ES-I3 (cell line): ENCODE measurements around the gene AMN1.
"Not testable (repeated sequence)": the region's sequence is repeated elsewhere in the genome, so short reads cannot be mapped to it uniquely, and the experiment has no call there.

Source experiments
- H3K36me3 ChIP-seq: 2 replicates; pipeline ENCODE4 v1.6.1; 2013; ENCODE audit warnings: mild to moderate bottlenecking, low read length, control low read depth, moderate library complexity; ENCODE audit not compliant: insufficient read depth
- H3K4me1 ChIP-seq: 2 replicates; pipeline ENCODE4 v1.6.1; 2013; ENCODE audit warnings: mild to moderate bottlenecking, control low read depth, low read length; ENCODE audit not compliant: insufficient read depth
- H3K9ac ChIP-seq: 2 replicates; pipeline ENCODE4 v1.6.1; 2013; ENCODE audit warnings: low read depth, mild to moderate bottlenecking, low read length, moderate library complexity
- H3K9me3 ChIP-seq: 2 replicates; pipeline ENCODE4 v1.6.1; 2013; ENCODE audit warnings: mild to moderate bottlenecking, low read length, moderate library complexity; ENCODE audit not compliant: control insufficient read depth, insufficient read depth

Gene AMN1

GRCh38 chr12:31728917-31729640 is at the start of gene AMN1:
TSS of gene AMN1 (minus strand) at chr12:31729021. CDS start at chr12:31729008, 13 bp downstream.
- Histone ChIP-seq H3K4me1 (peaks cover 10% of the 10 kb centered on the region), H3K9ac (peak within 1 kb of the TSS; percentile 71), H3K36me3 (no peaks in the 10 kb centered on the region), H3K9me3 (no peaks in the 10 kb centered on the region)

DNA sequence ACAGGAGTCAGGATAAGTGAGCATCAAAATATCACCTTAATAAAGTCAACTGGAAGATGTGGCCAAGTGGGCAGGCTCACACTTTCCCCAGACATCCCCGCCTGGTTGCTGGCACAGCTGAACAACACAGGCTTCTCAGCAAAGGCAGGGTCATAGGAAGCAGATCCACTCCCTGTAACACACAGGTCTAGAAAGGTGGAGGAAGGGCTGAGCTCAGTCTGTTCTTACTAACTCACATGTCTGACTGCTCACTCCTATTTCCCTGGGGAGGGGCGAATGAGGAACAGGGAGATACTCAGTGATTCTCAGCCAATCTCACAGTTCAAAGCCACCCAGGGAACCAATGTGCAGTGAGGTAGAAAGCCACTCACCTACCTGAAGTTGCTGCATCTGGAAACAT is 45.0 kb upstream of the AMN1 start:
- H3K9me3 ChIP-seq = no peaks in the 10 kb centered on the region
- H3K9ac ChIP-seq = no peak overlapping the region
- peaks cover 4% of the 10 kb centered on the region; the same call in 1 of the 2 replicates for H3K4me1 ChIP-seq
- H3K36me3 ChIP-seq = no peaks in the 10 kb centered on the region

- peaks cover 4% of the 10 kb centered on the region; the same call in 1 of the 2 replicates for H3K4me1 ChIP-seq
- no peaks in the 10 kb centered on the region for H3K9me3 ChIP-seq
- H3K9ac ChIP-seq = no peak overlapping the region
- no peaks in the 10 kb centered on the region for H3K36me3 ChIP-seq
Observed at GRCh38 chr12:31773223-31773750, 44.5 kb upstream of the AMN1 start.

- no peaks in the 10 kb centered on the region for H3K9me3 ChIP-seq
Observed at GRCh38 chr12:31772685-31773222, 43.9 kb upstream of the AMN1 start.

DNA sequence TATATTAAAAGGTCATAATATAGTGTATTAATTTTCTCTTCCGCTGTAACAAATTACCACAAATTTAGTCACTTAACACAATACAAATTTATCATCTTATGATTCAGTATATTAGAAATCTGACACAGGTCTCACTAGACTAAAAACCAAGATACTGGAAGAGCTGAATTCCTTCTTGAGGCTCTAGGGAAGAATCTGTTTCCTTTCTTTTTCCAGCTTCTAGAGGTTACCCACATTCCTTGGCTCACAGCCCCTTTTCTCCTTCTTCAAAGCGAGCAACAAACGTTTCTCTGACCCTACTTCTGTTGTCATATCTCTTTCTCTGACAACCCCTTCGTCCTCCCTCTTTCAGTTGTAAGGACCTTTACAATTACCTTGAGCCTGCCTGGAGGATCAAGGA is 43.4 kb upstream of the AMN1 start:
- Histone ChIP-seq H3K9me3 (no peaks in the 10 kb centered on the region), H3K4me1 (peaks cover 4% of the 10 kb centered on the region; the same call in 1 of the 2 replicates), H3K36me3 (no peaks in the 10 kb centered on the region), H3K9ac (no peak overlapping the region)

More at GRCh38 chr12:31772685-31773222, 43.9 kb upstream of the AMN1 start:
- no peaks in the 10 kb centered on the region for H3K36me3 ChIP-seq
- peaks cover 4% of the 10 kb centered on the region; the same call in 1 of the 2 replicates for H3K4me1 ChIP-seq
- no peak overlapping the region for H3K9ac ChIP-seq

- Histone ChIP-seq H3K36me3 (no peaks in the 10 kb centered on the region), H3K4me1 (peaks cover under 1% of the 10 kb centered on the region; the same call in 1 of the 2 replicates), H3K9ac (no peak overlapping the region), H3K9me3 (peaks cover 2% of the 10 kb centered on the region; the same call in 1 of the 2 replicates)
Observed at GRCh38 chr12:31768046-31768445, 39.2 kb upstream of the AMN1 start.

DNA sequence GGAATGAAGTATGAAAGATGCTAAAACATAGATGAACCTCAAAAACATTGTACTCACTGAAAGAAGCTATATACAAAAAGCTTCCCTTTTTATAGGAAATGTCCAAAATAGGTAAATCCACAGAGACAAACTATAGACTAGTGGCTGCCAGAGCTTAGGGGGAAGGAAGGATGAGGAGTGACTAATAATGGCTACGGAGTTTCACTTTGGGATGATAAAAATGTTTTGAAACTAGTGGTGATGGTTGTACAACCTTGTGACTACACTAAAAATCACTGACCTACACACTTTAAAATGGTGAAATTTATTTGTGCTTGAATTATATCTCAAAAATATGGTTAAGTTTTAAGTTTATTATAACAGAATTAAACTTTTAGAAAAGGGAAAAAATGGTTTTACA is 37.1 kb upstream of the AMN1 start:
- Histone ChIP-seq H3K9ac (no peak overlapping the region), H3K4me1 (no peaks in the 10 kb centered on the region), H3K9me3 (peaks cover 2% of the 10 kb centered on the region; the same call in 1 of the 2 replicates), H3K36me3 (no peaks in the 10 kb centered on the region)

- Histone ChIP-seq H3K36me3 (no peaks in the 10 kb centered on the region), H3K4me1 (peaks cover 4% of the 10 kb centered on the region; the same call in 1 of the 2 replicates), H3K9ac (no peak overlapping the region), H3K9me3 (peaks cover 2% of the 10 kb centered on the region; the same call in 1 of the 2 replicates)
Observed at GRCh38 chr12:31759632-31760459, 31.0 kb upstream of the AMN1 start.

DNA sequence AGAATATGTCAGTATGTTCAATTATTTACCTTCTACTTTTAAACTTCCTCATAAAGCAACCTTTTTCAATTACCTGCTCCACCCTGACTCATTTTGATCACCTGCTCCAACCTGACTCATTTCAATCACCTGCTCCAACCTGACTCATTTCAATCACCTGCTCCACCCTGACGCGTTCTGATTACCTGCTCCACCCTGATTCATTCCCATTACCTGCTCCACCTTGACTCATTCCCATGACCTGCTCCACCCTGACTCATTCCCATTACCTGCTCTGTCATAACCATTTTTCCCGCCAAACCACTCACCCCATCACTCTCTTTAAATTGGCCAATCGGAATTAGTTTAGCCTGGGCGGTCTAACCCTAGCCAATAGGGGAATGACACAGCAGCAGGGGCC is 29.5 kb upstream of the AMN1 start:
- not testable (repeated sequence) for H3K36me3 ChIP-seq, H3K9ac ChIP-seq, H3K9me3 ChIP-seq, H3K4me1 ChIP-seq

GRCh38 chr12:31756977-31757420 is 28.2 kb upstream of the AMN1 start:
- H3K9ac ChIP-seq = no peak overlapping the region

GRCh38 chr12:31752450-31752849 is 23.6 kb upstream of the AMN1 start:
- Histone ChIP-seq H3K9me3 (no peaks in the 10 kb centered on the region), H3K4me1 (peaks cover 14% of the 10 kb centered on the region), H3K36me3 (no peaks in the 10 kb centered on the region), H3K9ac (no peak overlapping the region)

More at GRCh38 chr12:31756977-31757420, 28.2 kb upstream of the AMN1 start:
- Histone ChIP-seq H3K4me1 (peaks cover 4% of the 10 kb centered on the region; the same call in 1 of the 2 replicates), H3K36me3 (no peaks in the 10 kb centered on the region), H3K9me3 (no peaks in the 10 kb centered on the region)

DNA sequence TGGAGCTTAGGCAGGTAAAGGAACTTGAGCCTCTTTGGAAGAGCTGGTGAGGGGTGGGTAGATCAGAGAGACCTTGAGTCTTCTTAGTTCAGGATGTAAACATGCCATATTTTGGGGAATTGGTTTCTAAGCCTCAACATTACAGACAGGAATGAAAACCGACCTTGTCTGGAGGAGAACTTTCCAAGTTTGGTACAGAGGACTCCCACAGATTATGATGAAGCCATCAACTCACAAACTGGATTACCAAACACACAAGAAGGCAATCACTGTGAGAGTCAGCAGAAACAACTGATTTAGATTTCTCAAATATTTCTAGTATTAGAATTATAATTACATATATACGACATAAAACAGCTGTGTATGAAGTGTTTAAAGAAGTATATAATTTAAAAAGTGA is 22.3 kb upstream of the AMN1 start:
- Histone ChIP-seq H3K9ac (no peak overlapping the region), H3K4me1 (peaks cover 14% of the 10 kb centered on the region), H3K9me3 (no peaks in the 10 kb centered on the region), H3K36me3 (no peaks in the 10 kb centered on the region)

- no peaks in the 10 kb centered on the region for H3K9me3 ChIP-seq
- H3K9ac ChIP-seq = no peak overlapping the region
- no peaks in the 10 kb centered on the region for H3K36me3 ChIP-seq
- peaks cover 14% of the 10 kb centered on the region for H3K4me1 ChIP-seq
Observed at GRCh38 chr12:31750747-31751039, 21.9 kb upstream of the AMN1 start.

DNA sequence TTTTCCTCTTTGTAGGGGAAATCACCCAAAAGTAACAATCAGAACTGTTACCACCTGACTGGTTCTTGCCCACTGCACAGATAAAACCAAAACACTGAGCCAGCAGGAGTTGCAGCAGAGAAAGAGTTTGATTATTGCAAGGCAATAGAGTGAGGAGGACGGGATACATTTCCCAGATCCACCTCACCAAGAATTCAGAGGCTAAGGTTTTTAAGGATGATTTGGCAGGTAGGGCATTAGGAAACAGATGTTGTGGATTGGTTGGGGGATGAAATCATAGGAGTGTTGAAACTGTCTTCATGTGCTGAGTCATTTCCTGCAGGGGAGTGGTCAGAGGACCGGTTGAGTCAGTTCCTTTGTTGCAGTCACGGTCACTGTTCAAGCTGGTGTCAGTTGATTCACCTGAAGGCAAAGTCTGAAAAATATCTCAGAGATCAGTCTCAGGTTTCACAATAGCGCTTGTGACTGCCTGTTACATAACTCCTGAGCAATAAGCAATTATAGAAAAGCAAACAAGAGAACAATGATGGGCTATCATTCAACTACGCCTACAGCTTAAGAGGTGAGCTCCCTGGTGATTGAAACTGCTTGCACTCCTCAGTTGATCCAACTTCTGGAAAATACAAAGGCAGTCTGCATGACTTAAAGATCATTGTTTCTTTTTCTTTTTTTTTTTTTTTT is 20.3 kb upstream of the AMN1 start:
- no peaks in the 10 kb centered on the region for H3K36me3 ChIP-seq
- no peaks in the 10 kb centered on the region for H3K9me3 ChIP-seq
- H3K4me1 ChIP-seq = peaks cover 10% of the 10 kb centered on the region; the same call in 1 of the 2 replicates
- H3K9ac ChIP-seq = no peak overlapping the region
